Ovary (tissue), 3 donors: ENCODE measurements around the gene OTP.

Source experiments
- EP300 ChIP-seq: sonication (generic); formaldehyde crosslinking; IDR thresholded peaks from one replicate; pipeline ENCODE4 v1.6.1; 2017; ENCODE audit warnings: antibody characterized with exemption
- POLR2A ChIP-seq: fragments of 450-650 bp; IDR thresholded peaks from one replicate; pipeline ENCODE4 v1.6.1; 2017; ENCODE audit warnings: antibody characterized with exemption, mild to moderate bottlenecking, moderate library complexity
- TF ChIP-seq, protein P1 (sequence below), 3 donors: fragments of 450-650 bp in 2 of 3; fragments of 200-600 bp in 1 of 3; IDR thresholded peaks; one replicate each; pipeline versions ENCODE4 v1.5.1 to v1.8.0; 2016 to 2022; ENCODE audit warnings: antibody characterized with exemption in 3 of 3, mild to moderate bottlenecking in 1 of 3
- donor health status: DM: no; HTN: no; CAD: no.

DNA sequence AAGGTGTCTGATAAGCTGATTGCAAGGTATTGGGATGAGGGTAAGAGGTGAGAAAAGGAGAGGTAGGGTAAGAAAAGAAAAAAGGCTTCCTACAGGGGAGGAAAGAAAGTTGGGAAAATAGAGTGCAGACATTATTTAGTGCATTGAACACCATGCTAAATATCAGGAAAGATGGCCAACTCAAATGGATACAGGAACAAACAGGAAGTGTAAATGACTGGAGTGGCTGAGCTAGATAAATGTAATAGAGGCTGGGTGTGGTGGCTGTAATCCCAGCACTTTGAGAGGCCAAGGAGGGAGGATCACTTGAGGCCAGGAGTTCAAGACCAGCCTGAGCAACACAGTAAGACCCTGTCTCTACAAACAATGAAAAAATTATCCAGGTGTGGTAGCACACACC is 32.2 kb downstream of the OTP start:
- TF ChIP-seq POLR2A (no peak), EP300 (no peak)
- TF ChIP-seq, protein P1, sequence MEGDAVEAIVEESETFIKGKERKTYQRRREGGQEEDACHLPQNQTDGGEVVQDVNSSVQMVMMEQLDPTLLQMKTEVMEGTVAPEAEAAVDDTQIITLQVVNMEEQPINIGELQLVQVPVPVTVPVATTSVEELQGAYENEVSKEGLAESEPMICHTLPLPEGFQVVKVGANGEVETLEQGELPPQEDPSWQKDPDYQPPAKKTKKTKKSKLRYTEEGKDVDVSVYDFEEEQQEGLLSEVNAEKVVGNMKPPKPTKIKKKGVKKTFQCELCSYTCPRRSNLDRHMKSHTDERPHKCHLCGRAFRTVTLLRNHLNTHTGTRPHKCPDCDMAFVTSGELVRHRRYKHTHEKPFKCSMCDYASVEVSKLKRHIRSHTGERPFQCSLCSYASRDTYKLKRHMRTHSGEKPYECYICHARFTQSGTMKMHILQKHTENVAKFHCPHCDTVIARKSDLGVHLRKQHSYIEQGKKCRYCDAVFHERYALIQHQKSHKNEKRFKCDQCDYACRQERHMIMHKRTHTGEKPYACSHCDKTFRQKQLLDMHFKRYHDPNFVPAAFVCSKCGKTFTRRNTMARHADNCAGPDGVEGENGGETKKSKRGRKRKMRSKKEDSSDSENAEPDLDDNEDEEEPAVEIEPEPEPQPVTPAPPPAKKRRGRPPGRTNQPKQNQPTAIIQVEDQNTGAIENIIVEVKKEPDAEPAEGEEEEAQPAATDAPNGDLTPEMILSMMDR (IDR thresholded peaks at IDR 0.05), result no peak
